Effector memory CD4-positive, alpha-beta T cell (primary cell): ENCODE data around the gene NAP1L2.
"Not testable (repeated sequence)": the region's sequence is repeated elsewhere in the genome, so short reads cannot be mapped to it uniquely, and the experiment has no call there.

Experiments used
- DNase-seq, 3 donors: peaks; one replicate each; pipeline ENCODE4 v3.0.0-alpha.2; 2020
- H3K27ac ChIP-seq: 2 replicates; pipeline ENCODE4 v1.7.0; 2013; ENCODE audit warnings: mild to moderate bottlenecking, low read length, moderate library complexity; ENCODE audit not compliant: insufficient read depth, poor library complexity, severe bottlenecking
- H3K27me3 ChIP-seq: replicated peaks from 2 replicates; pipeline ENCODE4 v1.7.0; 2013; ENCODE audit warnings: mild to moderate bottlenecking, low read length; ENCODE audit not compliant: insufficient read depth, control insufficient read depth, poor library complexity, severe bottlenecking
- H3K36me3 ChIP-seq: 2 replicates; pipeline ENCODE4 v1.7.0; 2013; ENCODE audit warnings: mild to moderate bottlenecking, low read length, moderate library complexity; ENCODE audit not compliant: control insufficient read depth, insufficient read depth
- H3K4me1 ChIP-seq: 2 replicates; pipeline ENCODE4 v1.7.0; 2013; ENCODE audit warnings: low read length, mild to moderate bottlenecking; ENCODE audit not compliant: control insufficient read depth, insufficient read depth, poor library complexity, severe bottlenecking
- H3K4me3 ChIP-seq: 2 replicates; pipeline ENCODE4 v1.7.0; 2013; ENCODE audit warnings: low read length, low read depth, mild to moderate bottlenecking; ENCODE audit not compliant: insufficient read depth, poor library complexity, severe bottlenecking
- H3K9me3 ChIP-seq: 2 replicates; pipeline ENCODE4 v1.7.0; 2013; ENCODE audit warnings: mild to moderate bottlenecking, low read length, moderate library complexity; ENCODE audit not compliant: control insufficient read depth
- total RNA-seq, 3 donors: gene quantifications; one replicate each; lab custom pipeline; 2026; lab: John Stamatoyannopoulos, UW

The NAP1L2 gene, protein sequence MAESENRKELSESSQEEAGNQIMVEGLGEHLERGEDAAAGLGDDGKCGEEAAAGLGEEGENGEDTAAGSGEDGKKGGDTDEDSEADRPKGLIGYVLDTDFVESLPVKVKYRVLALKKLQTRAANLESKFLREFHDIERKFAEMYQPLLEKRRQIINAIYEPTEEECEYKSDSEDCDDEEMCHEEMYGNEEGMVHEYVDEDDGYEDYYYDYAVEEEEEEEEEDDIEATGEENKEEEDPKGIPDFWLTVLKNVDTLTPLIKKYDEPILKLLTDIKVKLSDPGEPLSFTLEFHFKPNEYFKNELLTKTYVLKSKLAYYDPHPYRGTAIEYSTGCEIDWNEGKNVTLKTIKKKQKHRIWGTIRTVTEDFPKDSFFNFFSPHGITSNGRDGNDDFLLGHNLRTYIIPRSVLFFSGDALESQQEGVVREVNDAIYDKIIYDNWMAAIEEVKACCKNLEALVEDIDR
- 6.4 to 10.5 (median 8.5) reads per million in 3 donors for total RNA-seq

DNA sequence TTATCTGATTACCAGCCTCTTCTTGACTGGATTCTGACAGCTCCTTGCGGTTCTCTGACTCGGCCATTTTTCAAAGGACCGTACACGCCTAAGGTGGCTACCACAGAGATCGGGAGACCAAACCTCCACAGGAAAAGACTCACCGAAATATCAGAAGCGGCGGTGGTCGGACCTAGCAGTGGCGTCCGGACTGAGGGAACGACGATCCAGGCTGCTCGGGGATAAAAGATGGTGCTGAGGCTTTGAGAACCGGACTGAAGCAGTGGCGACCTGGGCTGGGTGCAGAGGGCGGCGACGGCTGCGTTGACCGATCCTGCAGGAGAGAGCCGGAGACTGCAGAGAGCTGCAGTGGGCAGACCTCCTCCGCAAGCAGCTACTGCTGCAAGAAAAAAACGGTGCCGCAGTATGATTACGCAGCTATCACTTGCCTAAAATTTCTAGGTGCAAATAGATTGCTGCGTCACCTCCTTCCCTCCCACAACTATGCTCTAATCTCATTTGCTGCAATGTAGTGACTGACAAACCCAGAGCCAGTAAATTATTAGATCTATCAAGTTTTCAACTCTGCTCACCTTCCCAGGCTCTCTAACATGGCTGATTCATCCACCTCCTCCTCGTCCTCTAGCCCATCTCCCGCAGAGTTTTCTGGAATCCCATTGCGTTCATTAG is at the start of gene NAP1L2:
NAP1L2 (minus strand) TSS at position 426 of the 669 bp plus-strand sequence; CDS start at position 67, 359 bp downstream.
- H3K4me1 ChIP-seq, result no peaks in the 10 kb centered on the region
- no peaks in the 10 kb centered on the region for H3K27me3 ChIP-seq
- no peaks in the 10 kb centered on the region for H3K9me3 ChIP-seq
- H3K36me3 ChIP-seq, result no peaks in the 10 kb centered on the region
- peak within 1 kb of the TSS; percentile 56 for H3K4me3 ChIP-seq
- peak within 1 kb of the TSS; percentile 65 for H3K27ac ChIP-seq
- DNase-seq, result peak; percentile 3 to 14 (median 11)

DNA sequence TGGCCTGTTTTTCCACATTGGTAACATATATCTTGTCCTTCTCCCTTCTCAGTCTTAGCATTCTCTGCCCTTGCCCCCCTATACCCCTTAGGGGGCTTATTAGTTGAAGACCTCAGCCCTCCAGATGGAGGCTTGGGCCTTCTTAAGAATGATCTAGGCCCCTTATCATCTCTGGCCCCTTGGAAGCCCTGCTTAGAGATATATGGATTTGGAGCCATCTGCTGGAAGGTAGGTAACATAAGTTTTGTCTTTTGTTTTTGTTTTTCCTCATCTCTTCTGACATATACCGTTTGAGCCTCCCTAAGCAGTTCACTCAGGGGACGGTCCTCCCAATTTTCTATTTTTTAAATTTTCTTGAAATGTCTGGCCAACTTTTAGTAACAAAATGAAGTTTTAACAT is 48.3 kb upstream of the NAP1L2 start:
- H3K4me1 ChIP-seq, result no peaks in the 10 kb centered on the region
- H3K9me3 ChIP-seq, result no peaks in the 10 kb centered on the region
- no peaks in the 10 kb centered on the region for H3K36me3 ChIP-seq
- no peak for DNase-seq
- no peak overlapping the region for H3K4me3 ChIP-seq
- no peaks in the 10 kb centered on the region for H3K27me3 ChIP-seq
- no peak overlapping the region for H3K27ac ChIP-seq

DNA sequence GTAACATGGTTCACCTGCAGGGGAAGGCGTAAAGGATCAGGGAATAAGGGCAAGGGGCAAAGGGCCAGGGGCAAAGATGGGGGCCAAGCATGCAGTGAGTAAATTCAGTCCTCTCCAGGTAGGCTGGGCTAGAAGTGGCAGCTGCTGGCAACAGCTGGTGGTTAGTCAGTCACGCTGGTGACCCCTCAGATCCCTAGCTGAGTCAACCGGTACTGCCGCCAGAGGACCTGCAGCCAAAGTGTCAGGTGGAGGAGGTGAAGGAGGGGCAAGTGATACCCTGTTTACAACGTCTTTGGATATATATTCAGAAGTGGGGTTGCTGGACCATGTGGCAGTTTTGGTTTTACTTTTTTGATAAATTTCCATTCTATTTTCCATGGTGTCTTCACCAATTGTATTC is 24.6 kb upstream of the NAP1L2 start:
- no peak for DNase-seq
- Histone ChIP-seq H3K4me1 (no peaks in the 10 kb centered on the region), H3K4me3 (no peak overlapping the region), H3K36me3 (no peaks in the 10 kb centered on the region), H3K27me3 (no peaks in the 10 kb centered on the region), H3K9me3 (no peaks in the 10 kb centered on the region), H3K27ac (no peak overlapping the region)

DNA sequence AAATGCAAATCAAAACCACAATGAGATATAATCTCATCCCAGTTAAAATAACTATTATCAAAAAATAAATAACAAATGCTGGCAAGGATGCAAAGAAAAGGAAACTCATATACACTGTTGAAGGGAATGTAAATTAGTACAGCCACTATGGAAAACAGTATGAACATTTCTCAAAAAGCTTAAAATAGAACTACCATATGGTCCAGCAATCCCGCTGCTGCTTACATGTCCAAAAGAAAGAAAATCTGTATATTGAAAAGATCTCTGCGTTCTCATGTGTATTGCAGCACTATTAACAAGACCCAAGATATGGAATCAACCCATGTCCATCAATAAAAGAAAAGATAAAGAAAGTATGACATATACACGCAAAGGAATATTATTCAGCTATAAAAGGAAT is 3.0 kb upstream of the NAP1L2 start:
- no peaks in the 10 kb centered on the region for H3K9me3 ChIP-seq
- H3K27me3 ChIP-seq, result no peaks in the 10 kb centered on the region
- no peak overlapping the region for H3K4me3 ChIP-seq
- H3K36me3 ChIP-seq, result no peaks in the 10 kb centered on the region
- no peaks in the 10 kb centered on the region for H3K4me1 ChIP-seq
- no peak overlapping the region for H3K27ac ChIP-seq
- no peak for DNase-seq

DNA sequence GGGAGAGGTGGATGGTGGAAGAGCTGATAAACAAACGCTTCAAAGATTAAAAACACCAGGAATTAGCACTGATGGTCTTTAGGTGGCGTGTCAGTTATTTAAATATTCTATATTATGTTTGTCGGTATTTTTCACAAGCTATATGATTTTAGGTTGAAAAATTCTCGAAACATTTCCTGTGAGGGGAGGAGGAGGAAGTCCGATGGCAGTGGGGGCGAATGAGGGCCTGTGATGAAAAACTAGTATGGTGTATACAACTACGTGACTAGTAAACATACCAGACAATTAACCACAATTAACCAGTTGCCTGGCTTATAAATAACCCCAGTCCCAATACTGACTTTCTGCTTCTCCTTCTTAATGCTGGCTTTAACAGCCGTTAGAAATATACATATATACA is 595 bp upstream of the NAP1L2 start:
- peak overlapping the region; percentile 65 for H3K27ac ChIP-seq
- no peaks in the 10 kb centered on the region for H3K9me3 ChIP-seq
- no peaks in the 10 kb centered on the region for H3K4me1 ChIP-seq
- DNase-seq, result no peak
- H3K36me3 ChIP-seq, result no peaks in the 10 kb centered on the region
- H3K4me3 ChIP-seq, result peak overlapping the region; percentile 56
- H3K27me3 ChIP-seq, result no peaks in the 10 kb centered on the region

DNA sequence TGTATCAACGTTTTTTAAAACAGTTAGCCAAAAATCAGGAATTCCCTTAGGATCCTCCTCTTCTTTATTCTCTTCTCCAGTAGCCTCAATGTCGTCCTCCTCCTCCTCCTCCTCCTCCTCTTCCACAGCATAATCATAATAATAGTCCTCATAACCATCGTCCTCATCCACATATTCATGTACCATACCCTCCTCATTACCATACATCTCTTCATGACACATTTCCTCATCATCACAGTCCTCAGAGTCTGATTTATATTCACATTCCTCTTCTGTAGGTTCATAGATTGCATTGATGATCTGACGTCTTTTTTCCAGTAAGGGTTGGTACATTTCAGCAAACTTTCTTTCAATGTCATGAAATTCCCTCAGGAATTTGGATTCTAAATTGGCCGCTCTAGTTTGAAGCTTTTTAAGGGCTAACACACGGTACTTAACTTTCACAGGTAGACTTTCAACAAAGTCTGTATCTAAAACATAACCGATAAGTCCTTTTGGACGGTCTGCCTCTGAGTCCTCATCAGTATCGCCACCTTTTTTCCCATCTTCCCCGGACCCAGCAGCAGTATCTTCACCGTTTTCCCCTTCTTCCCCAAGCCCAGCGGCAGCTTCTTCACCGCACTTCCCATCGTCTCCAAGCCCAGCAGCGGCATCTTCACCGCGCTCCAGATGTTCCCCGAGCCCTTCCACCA is 771 bp downstream of the NAP1L2 start:
- Histone ChIP-seq H3K27ac (peak overlapping the region; percentile 37), H3K27me3 (no peaks in the 10 kb centered on the region), H3K4me3 (peak overlapping the region; percentile 56), H3K36me3 (no peaks in the 10 kb centered on the region), H3K4me1 (no peaks in the 10 kb centered on the region), H3K9me3 (no peaks in the 10 kb centered on the region)
- DNase-seq, result no peak

DNA sequence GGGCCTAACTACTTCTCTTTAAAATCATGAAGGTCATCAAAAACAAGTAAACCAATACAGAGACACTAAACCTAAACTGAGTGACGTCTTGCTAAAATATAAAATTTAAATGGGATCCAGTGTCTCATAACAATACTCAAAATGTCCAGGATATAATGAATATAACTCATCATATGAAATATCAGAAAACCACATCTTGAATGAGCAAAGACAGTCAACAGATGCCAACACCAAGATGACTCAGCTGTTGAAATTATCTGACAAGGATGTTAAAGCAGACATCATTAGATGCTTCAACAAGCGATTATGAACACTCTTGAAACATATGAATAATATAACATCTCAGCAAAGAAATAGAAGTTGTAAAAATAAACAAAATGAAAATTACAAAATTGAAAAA is 8.3 kb downstream of the NAP1L2 start:
- no peak overlapping the region for H3K27ac ChIP-seq
- no peaks in the 10 kb centered on the region for H3K27me3 ChIP-seq
- no peak for DNase-seq
- no peaks in the 10 kb centered on the region for H3K9me3 ChIP-seq
- no peak overlapping the region for H3K4me3 ChIP-seq
- H3K36me3 ChIP-seq, result no peaks in the 10 kb centered on the region
- no peaks in the 10 kb centered on the region for H3K4me1 ChIP-seq

DNA sequence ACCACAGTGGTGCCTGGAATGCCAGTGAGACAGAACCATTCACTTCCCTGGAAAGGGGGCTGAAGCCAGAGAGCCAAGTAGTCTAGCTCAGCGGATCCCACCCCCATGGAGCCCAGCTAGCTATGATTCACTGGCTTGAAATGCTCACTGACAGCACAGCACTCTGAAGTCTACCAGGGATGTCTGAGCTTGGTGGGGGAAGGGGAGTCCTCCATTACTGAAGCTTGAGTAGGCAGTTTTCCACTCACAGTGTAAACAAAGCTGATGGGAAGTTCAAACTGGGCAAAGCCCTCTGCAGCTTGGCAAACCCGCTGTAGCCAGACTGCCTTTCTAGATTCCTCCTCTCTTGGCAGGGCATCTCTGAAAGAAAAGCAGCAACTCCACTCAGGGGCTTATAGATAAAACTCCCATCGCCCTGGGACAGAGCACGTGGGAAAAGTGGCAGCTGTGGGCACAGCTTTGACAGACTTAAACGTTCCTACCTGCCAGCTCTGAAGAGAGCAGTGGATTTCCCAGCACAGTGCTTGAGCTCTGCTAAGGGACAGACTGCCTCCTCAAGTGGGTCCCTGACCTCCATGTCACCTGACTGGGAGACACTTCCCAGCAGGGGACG is 32.0 kb downstream of the NAP1L2 start:
- no peaks in the 10 kb centered on the region for H3K36me3 ChIP-seq
- H3K4me3 ChIP-seq, result no peak overlapping the region
- no peaks in the 10 kb centered on the region for H3K4me1 ChIP-seq
- no peaks in the 10 kb centered on the region for H3K9me3 ChIP-seq
- DNase-seq, result no peak
- no peak overlapping the region for H3K27ac ChIP-seq
- H3K27me3 ChIP-seq, result no peaks in the 10 kb centered on the region

DNA sequence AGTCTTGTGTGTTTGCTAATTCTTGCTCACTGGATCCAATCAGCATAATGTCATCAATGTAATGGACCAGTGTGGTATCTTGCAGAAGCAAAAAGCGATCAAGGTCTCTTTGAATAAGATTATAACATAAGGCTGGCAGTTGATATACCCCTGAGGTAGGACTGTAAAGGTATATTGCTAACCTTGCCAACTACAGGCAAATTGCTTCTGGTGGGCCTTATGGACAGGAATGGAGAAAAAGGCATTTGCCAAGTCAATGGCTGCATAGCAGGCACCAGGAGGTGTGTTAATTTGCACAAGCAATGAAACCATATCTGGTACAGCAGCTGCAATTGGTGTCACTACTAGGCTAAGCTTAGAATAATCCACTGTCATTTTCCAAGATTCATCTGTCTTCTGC is 45.7 kb downstream of the NAP1L2 start:
- not testable (repeated sequence) for H3K4me1 ChIP-seq, H3K27me3 ChIP-seq, DNase-seq, H3K4me3 ChIP-seq, H3K9me3 ChIP-seq, H3K27ac ChIP-seq, H3K36me3 ChIP-seq
